SK-N-SH treated with all-trans-retinoic acid at 6 μM for 48 hours (cell line): Measurements from ENCODE around the gene SORL1.

ENCODE experiments used
- ISL1 ChIP-seq: fragments of 250-450 bp; sonication (Bioruptor Pico); IDR thresholded peaks from 2 replicates; pipeline ENCODE4 v2.1.2; 2022; ENCODE audit warnings: mild to moderate bottlenecking, moderate library complexity
- RARB ChIP-seq: fragments of 250-450 bp; sonication (Bioruptor Pico); IDR thresholded peaks from 2 replicates; pipeline ENCODE4 v1.8.0; 2021; ENCODE audit warnings: mild to moderate bottlenecking, moderate library complexity
- SNAI2 ChIP-seq: fragments of 250-450 bp; sonication (Bioruptor Pico); IDR thresholded peaks from 2 replicates; pipeline ENCODE4 v1.5.0; 2020; ENCODE audit warnings: mild to moderate bottlenecking, moderate library complexity
- ZFP3 ChIP-seq: fragments of 250-450 bp; sonication (Bioruptor Pico); IDR thresholded peaks from 2 replicates; pipeline ENCODE4 v1.5.0; 2020; ENCODE audit warnings: mild to moderate bottlenecking, moderate library complexity
- ZFP30 ChIP-seq: fragments of 450-650 bp; formaldehyde crosslinking; IDR thresholded peaks from 2 replicates; pipeline ENCODE4 v1.5.0; 2022; ENCODE audit warnings: mild to moderate bottlenecking, moderate library complexity

DNA sequence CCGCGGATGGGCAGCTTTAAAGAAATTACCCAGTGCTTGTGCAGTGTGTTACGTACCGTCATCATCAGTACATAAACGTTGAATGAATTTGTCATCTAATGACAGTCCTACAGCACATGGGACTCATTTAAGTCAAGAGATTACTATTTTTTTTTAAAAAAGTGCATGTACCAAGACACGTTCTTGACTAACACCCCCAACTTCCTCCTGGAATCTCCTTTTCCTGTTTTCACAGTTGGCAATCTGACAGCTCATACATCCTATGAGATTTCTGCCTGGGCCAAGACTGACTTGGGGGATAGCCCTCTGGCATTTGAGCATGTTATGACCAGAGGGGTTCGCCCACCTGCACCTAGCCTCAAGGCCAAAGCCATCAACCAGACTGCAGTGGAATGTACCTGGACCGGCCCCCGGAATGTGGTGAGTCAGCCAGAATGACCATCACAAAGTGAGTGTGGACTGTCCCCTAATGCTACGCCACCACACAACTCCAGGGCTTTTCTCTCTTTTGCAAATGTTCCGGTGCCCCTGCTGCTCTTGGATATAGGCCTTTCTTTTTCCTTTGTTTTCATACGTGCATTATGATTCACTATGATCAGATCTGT is 162.6 kb downstream of the SORL1 start:
- TF ChIP-seq RARB (no peak), ZFP3 (no peak), SNAI2 (CRISPR knock-in tag) (no peak), ZFP30 (CRISPR knock-in tag) (no peak), ISL1 (CRISPR knock-in tag) (no peak)
